Vagina (tissue), 2 donors: ENCODE results near the gene INPP4B.

Source experiments
- POLR2A ChIP-seq, 2 donors: fragments of 450-650 bp; IDR thresholded peaks; one replicate each; pipeline ENCODE4 v1.6.1; 2017; ENCODE audit warnings: antibody characterized with exemption in 2 of 2, mild to moderate bottlenecking in 2 of 2, moderate library complexity in 2 of 2
- POLR2AphosphoS5 ChIP-seq, 2 donors: sonication (generic); formaldehyde crosslinking; IDR thresholded peaks; one replicate each; pipeline ENCODE4 v1.9.0; 2017; ENCODE audit warnings: antibody characterized with exemption in 2 of 2, mild to moderate bottlenecking in 2 of 2, low read depth in 1 of 2; ENCODE audit not compliant: insufficient read depth in 1 of 2
- TF ChIP-seq, protein P1 (sequence below), 3 experiments: fragments of 450-650 bp in 2 of 3; fragments of 200-600 bp in 1 of 3; sonication (generic) in 1 of 3; IDR thresholded peaks; one replicate each; pipeline ENCODE4 v1.5.1; 2017 to 2019; ENCODE audit warnings: antibody characterized with exemption in 3 of 3, mild to moderate bottlenecking in 2 of 3, moderate library complexity in 2 of 3

DNA sequence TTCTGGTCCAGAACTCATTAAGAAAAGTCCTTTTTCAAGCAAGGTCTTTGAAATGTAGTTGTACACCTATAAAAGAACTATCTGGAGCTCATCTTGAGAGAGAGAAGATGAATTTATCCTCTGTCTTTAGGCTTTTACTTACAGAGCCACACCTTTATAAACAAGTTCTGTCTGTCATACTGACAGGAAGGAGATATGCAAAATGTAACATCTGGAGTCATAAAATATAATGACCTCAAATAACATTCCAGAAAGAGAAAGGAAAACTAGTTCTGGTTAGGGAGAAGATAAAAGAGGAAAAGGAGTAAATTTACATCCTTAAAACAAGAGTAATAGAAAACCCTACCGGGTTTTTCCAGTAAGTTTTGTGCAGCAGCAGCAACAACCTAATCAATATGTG lies 1.3 kb downstream of the INPP4B start:
- no peak for TF ChIP-seq POLR2A (IDR thresholded peaks at IDR 0.05)
- TF ChIP-seq, protein P1, sequence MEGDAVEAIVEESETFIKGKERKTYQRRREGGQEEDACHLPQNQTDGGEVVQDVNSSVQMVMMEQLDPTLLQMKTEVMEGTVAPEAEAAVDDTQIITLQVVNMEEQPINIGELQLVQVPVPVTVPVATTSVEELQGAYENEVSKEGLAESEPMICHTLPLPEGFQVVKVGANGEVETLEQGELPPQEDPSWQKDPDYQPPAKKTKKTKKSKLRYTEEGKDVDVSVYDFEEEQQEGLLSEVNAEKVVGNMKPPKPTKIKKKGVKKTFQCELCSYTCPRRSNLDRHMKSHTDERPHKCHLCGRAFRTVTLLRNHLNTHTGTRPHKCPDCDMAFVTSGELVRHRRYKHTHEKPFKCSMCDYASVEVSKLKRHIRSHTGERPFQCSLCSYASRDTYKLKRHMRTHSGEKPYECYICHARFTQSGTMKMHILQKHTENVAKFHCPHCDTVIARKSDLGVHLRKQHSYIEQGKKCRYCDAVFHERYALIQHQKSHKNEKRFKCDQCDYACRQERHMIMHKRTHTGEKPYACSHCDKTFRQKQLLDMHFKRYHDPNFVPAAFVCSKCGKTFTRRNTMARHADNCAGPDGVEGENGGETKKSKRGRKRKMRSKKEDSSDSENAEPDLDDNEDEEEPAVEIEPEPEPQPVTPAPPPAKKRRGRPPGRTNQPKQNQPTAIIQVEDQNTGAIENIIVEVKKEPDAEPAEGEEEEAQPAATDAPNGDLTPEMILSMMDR (IDR thresholded peaks at IDR 0.05) = no peak
- TF ChIP-seq POLR2AphosphoS5 (IDR thresholded peaks at IDR 0.05; ENCODE audit: insufficient read depth in 1 of 2, low read depth in 1 of 2) = no peak
